ENCODE measurements around the gene PLOD1.

DNA sequence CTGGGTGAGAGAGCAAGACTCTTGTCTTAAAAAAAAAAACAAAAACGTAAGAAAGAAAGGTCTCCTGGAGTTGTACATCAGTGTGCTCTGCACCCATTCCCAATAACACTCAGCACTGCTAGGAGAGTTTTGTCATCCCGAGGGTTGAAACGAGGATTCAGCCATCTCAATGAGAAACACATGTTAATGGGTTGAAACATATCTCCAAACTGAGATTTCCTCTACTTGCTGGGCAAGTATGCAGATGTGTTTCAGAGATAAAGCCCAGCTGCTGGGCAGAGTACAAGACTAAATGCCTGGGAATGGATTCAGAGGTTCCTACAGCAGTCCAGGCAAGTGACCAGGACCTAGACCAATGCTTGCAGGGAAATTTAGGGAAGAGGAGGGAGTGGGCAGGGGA, 43.1 kb downstream of the PLOD1 start:
- TF ChIP-seq, protein P1, sequence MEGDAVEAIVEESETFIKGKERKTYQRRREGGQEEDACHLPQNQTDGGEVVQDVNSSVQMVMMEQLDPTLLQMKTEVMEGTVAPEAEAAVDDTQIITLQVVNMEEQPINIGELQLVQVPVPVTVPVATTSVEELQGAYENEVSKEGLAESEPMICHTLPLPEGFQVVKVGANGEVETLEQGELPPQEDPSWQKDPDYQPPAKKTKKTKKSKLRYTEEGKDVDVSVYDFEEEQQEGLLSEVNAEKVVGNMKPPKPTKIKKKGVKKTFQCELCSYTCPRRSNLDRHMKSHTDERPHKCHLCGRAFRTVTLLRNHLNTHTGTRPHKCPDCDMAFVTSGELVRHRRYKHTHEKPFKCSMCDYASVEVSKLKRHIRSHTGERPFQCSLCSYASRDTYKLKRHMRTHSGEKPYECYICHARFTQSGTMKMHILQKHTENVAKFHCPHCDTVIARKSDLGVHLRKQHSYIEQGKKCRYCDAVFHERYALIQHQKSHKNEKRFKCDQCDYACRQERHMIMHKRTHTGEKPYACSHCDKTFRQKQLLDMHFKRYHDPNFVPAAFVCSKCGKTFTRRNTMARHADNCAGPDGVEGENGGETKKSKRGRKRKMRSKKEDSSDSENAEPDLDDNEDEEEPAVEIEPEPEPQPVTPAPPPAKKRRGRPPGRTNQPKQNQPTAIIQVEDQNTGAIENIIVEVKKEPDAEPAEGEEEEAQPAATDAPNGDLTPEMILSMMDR (IDR thresholded peaks at IDR 0.05; ENCODE audit: low read depth, low read length, poor library complexity, severe bottlenecking): no peak
- TF ChIP-seq EZH2phosphoT487 (IDR thresholded peaks at IDR 0.05; ENCODE audit: borderline replicate concordance, low read length): no peak
